Measurements from ENCODE around the gene TNS1.
"Not testable (repeated sequence)": the region's sequence is repeated elsewhere in the genome, so short reads cannot be mapped to it uniquely, and the experiment has no call there.

The TNS1 gene

GRCh38 chr2:217788669-217789002, 214.2 kb downstream of the TNS1 start:
- no peak for DNase-seq (ENCODE audit: low read depth)

GRCh38 chr2:217787160-217787877, 215.5 kb downstream of the TNS1 start:
- no peak overlapping the region for H3K4me3 ChIP-seq (ENCODE audit: low read depth, low read length)
- DNase-seq (ENCODE audit: low read depth) = no peak

More at GRCh38 chr2:217788669-217789002, 214.2 kb downstream of the TNS1 start:
- no peak overlapping the region for H3K4me3 ChIP-seq (ENCODE audit: low read depth, low read length)

GRCh38 chr2:217786560-217786959, 216.2 kb downstream of the TNS1 start:
- DNase-seq (ENCODE audit: low read depth); H3K4me3 ChIP-seq (ENCODE audit: low read depth, low read length): not testable (repeated sequence)

- no peak for DNase-seq (ENCODE audit: low read depth)
- no peak overlapping the region for H3K4me3 ChIP-seq (ENCODE audit: low read depth, low read length)
These were observed 217.2 kb downstream of the TNS1 start for GRCh38 chr2:217785544-217786045.

GRCh38 chr2:217784996-217785543, 217.7 kb downstream of the TNS1 start:
- DNase-seq (ENCODE audit: low read depth) = no peak
- H3K4me3 ChIP-seq (ENCODE audit: low read depth, low read length) = no peak overlapping the region

- no peak for DNase-seq (ENCODE audit: low read depth)
These were observed 219.6 kb downstream of the TNS1 start for GRCh38 chr2:217783243-217783642.

GRCh38 chr2:217777906-217778305, 224.9 kb downstream of the TNS1 start:
- H3K4me3 ChIP-seq (ENCODE audit: low read depth, low read length) = no peak overlapping the region
- no peak for DNase-seq (ENCODE audit: low read depth)

More at GRCh38 chr2:217783243-217783642, 219.6 kb downstream of the TNS1 start:
- no peak overlapping the region for H3K4me3 ChIP-seq (ENCODE audit: low read depth, low read length)

GRCh38 chr2:217776631-217777030, 226.2 kb downstream of the TNS1 start:
- H3K4me3 ChIP-seq (ENCODE audit: low read depth, low read length) = no peak overlapping the region

GRCh38 chr2:217775920-217776503, 226.8 kb downstream of the TNS1 start:
- no peak overlapping the region for H3K4me3 ChIP-seq (ENCODE audit: low read depth, low read length)
- no peak for DNase-seq (ENCODE audit: low read depth)

More at GRCh38 chr2:217776631-217777030, 226.2 kb downstream of the TNS1 start:
- no peak for DNase-seq (ENCODE audit: low read depth)

- DNase-seq (ENCODE audit: low read depth) = no peak
- H3K4me3 ChIP-seq (ENCODE audit: low read depth, low read length) = no peak overlapping the region
These were observed 228.6 kb downstream of the TNS1 start for GRCh38 chr2:217774232-217774631.

- no peak for DNase-seq (ENCODE audit: low read depth)
- H3K4me3 ChIP-seq (ENCODE audit: low read depth, low read length) = no peak overlapping the region
These were observed 229.3 kb downstream of the TNS1 start for GRCh38 chr2:217773539-217773938.

GRCh38 chr2:217766356-217766755, 236.4 kb downstream of the TNS1 start:
- no peak for DNase-seq (ENCODE audit: low read depth)
- H3K4me3 ChIP-seq (ENCODE audit: low read depth, low read length) = no peak overlapping the region

GRCh38 chr2:217761645-217762277, 241.0 kb downstream of the TNS1 start:
- no peak for DNase-seq (ENCODE audit: low read depth)
- no peak overlapping the region for H3K4me3 ChIP-seq (ENCODE audit: low read depth, low read length)

- no peak overlapping the region for H3K4me3 ChIP-seq (ENCODE audit: low read depth, low read length)
- no peak for DNase-seq (ENCODE audit: low read depth)
These were observed 242.8 kb downstream of the TNS1 start for GRCh38 chr2:217759991-217760390.

- H3K4me3 ChIP-seq (ENCODE audit: low read depth, low read length) = no peak overlapping the region
- DNase-seq (ENCODE audit: low read depth) = no peak
These were observed 245.7 kb downstream of the TNS1 start for GRCh38 chr2:217757108-217757463.

GRCh38 chr2:217756375-217757107, 246.3 kb downstream of the TNS1 start:
- DNase-seq (ENCODE audit: low read depth) = no peak
- H3K4me3 ChIP-seq (ENCODE audit: low read depth, low read length) = peak overlapping the region; percentile 12

- no peak overlapping the region for H3K4me3 ChIP-seq (ENCODE audit: low read depth, low read length)
- no peak for DNase-seq (ENCODE audit: low read depth)
These were observed 247.6 kb downstream of the TNS1 start for GRCh38 chr2:217755027-217755745.

GRCh38 chr2:217753460-217754200, 249.2 kb downstream of the TNS1 start:
- no peak overlapping the region for H3K4me3 ChIP-seq (ENCODE audit: low read depth, low read length)
- DNase-seq (ENCODE audit: low read depth) = no peak
